ENCODE measurements around the gene MARK1. TPM values are rescaled to one million over a fixed set of nuclear protein-coding genes. Genes with fewer than 3 reads are reported as not detected.
"Not testable (repeated sequence)": the region's sequence is repeated elsewhere in the genome, so short reads cannot be mapped to it uniquely, and the experiment has no call there.

The MARK1 gene
- total and polyA plus RNA-seq, 5 donors = 10.1 to 25.1 (median 19.4) TPM

DNA sequence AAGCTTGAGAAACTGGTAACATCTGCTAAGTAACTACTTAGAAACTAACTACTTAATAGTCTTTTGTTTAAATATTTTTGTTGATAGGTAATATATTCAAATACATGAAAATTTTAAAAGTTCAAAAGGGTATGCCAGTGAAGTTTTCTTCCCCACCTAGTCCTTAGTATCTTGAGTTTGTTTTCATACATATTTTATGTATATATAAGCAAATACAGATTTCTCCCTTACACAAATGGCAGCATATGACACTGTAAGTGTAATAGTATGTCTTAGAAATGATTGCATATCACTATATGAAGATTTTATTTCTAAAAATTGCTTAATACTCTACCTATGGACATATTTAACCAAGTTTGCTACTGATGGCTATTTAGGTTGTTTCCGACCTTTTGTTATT, 38.9 kb downstream of the MARK1 start:
- whole genome bisulfite sequencing = 88% methylated on average over 1 of the region's 1 CpG
- Histone ChIP-seq H3K4me1 (ENCODE audit: control insufficient read depth, insufficient read depth, low read length) (no peaks in the 10 kb centered on the region), H3K27ac (ENCODE audit: low read length) (no peak overlapping the region), H3K9me3 (ENCODE audit: control insufficient read depth, low read length) (no peaks in the 10 kb centered on the region), H3K27me3 (ENCODE audit: control insufficient read depth, insufficient read depth) (no peaks in the 10 kb centered on the region), H3K4me3 (ENCODE audit: low read length) (no peak overlapping the region)
- ATAC-seq (no peak), DNase-seq (no peak)
- intact Hi-C loops (cut with DNase I) = no loop called here

DNA sequence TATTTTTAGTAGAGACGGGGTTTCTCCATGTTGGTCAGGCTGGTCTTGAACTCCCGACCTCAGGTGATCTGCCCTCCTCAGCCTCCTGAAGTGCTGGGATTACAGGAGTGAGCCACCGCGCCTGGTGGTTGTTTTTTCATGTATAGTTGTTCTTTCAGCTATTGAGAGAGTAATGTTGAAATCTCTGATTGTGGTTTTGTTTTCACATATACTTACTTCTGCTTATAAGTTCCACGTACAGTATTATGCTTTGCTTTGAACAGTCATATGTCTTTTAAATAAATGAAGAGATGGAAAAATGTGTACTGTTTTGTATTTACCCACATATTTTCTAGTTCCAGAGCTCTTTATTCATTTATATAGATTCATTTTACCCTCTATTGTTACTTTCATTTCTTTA, 44.5 kb downstream of the MARK1 start:
- no peak for ATAC-seq
- intact Hi-C loops (cut with DNase I) = no loop called here
- 89% methylated on average over 5 of the region's 5 CpGs for WGBS

DNA sequence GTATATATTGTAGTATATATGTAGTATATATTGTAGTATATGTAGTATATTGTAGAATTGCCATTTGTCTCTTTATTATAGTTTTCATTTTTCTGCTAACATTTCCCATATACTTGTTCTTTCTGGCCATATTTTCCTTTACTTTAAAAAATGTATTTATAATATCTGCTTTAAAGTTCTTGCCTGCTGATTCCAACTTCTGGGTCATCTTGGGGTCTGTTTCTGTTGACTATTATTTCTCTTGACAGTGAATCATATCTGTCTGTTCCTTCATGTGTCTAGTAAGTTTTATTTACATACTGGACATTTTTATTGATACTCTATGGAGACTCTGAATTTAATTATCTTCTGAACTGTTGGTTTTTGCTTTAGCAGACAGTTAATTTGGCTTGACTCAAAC, 45.9 kb downstream of the MARK1 start:
- H3K4me1 ChIP-seq (ENCODE audit: control insufficient read depth, insufficient read depth, low read length) = peaks cover 3% of the 10 kb centered on the region
- intact Hi-C loops (cut with DNase I) = no loop called here
- DNase-seq (no peak), ATAC-seq (no peak)
- H3K27me3 ChIP-seq (ENCODE audit: control insufficient read depth, insufficient read depth) = no peaks in the 10 kb centered on the region
- H3K4me3 ChIP-seq (ENCODE audit: low read length) = no peak overlapping the region
- peaks cover 2% of the 10 kb centered on the region for H3K9me3 ChIP-seq (ENCODE audit: control insufficient read depth, low read length)
- no peak overlapping the region for H3K27ac ChIP-seq (ENCODE audit: low read length)

More for the DNA sequence above, 44.5 kb downstream of the MARK1 start:
- Histone ChIP-seq H3K27me3 (ENCODE audit: control insufficient read depth, insufficient read depth) (no peaks in the 10 kb centered on the region), H3K4me3 (ENCODE audit: low read length) (no peak overlapping the region), H3K4me1 (ENCODE audit: control insufficient read depth, insufficient read depth, low read length) (no peaks in the 10 kb centered on the region), H3K9me3 (ENCODE audit: control insufficient read depth, low read length) (peaks cover 2% of the 10 kb centered on the region), H3K27ac (ENCODE audit: low read length) (no peak overlapping the region)
- DNase-seq = no peak

DNA sequence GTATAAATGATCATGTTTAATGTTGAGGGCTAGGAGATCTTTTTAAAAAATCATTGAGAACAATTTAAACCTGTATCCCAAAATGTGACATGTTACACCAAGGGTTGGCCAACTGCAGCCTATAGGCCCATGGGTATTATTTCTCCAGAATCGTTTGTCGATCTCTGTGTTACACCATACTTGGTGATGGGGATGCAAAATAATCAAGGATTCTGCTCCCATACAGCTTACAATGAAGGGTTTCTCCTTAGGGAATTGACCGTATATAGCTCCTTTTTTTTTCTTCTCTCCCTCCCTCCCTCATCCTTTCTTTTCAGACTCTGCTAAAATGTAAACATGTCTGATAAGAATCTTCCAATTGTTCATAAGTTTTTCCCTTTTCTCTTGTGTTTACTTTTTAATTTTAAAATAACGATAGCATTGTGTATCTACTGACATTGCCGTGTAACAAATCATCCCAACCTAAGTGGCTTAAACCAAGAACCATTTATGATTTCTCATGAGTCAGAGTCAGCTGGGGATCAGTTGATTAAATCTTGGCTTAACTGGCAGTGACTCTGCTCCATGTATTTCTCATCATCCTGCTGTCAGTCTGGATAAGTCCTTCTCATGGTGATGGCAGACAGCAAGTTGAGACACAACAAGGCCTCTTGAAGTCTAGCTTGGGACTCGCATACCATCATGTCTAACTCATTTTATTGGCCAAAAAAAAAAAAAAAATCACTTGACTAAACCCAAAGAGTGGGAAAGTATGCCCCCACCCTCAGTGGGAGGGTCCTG, 48.0 kb downstream of the MARK1 start:
- Histone ChIP-seq H3K27me3 (ENCODE audit: control insufficient read depth, insufficient read depth) (no peaks in the 10 kb centered on the region), H3K4me3 (ENCODE audit: low read length) (no peak overlapping the region), H3K9me3 (ENCODE audit: control insufficient read depth, low read length) (peaks cover 2% of the 10 kb centered on the region), H3K4me1 (ENCODE audit: control insufficient read depth, insufficient read depth, low read length) (peaks cover 3% of the 10 kb centered on the region), H3K27ac (ENCODE audit: low read length) (no peak overlapping the region)
- ATAC-seq = no peak
- DNase-seq = no peak
- WGBS = 96% methylated on average over 6 of the region's 6 CpGs
- intact Hi-C loops (cut with DNase I) = no loop called here

DNA sequence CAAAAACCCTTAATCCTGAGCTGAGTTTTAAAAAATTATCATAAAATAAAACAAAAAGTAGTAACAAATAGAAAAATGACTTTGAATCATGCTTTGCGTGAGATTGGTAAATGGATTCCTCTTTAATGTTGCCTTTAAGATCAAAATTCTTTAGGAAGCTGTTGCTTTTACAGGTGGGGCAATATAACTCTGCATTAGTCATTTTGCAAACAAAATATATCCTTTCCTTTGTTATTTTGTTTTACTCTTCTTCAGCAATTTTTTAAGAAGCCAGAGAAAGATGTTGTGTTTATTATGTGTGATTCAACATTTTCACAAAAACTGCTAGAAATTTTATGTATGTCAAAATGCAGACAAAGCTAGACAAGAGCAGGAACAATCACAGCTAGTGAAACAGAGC, 50.0 kb downstream of the MARK1 start:
- no peak overlapping the region for H3K27ac ChIP-seq (ENCODE audit: low read length)
- DNase-seq (no peak), ATAC-seq (no peak)
- no peaks in the 10 kb centered on the region for H3K27me3 ChIP-seq (ENCODE audit: control insufficient read depth, insufficient read depth)
- H3K4me3 ChIP-seq (ENCODE audit: low read length) = no peak overlapping the region
- H3K4me1 ChIP-seq (ENCODE audit: control insufficient read depth, insufficient read depth, low read length) = peaks cover 3% of the 10 kb centered on the region
- peaks cover 2% of the 10 kb centered on the region for H3K9me3 ChIP-seq (ENCODE audit: control insufficient read depth, low read length)
- 51% methylated on average over 1 of the region's 1 CpG for WGBS
- intact Hi-C loops (cut with DNase I) = no loop called here

DNA sequence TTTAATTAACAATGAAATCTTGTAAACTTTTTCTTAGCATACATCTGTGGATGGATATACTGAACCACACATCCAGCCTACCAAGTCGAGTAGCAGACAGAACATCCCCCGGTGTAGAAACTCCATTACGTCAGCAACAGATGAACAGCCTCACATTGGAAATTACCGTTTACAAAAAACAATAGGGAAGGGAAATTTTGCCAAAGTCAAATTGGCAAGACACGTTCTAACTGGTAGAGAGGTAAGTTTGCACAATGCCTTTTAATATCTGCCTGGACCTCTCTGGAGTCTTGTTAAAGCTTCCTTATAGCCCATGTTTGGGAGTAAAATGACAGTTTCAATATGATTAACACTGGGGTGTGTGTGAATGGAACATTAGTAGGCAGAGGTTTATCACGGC, 51.4 kb downstream of the MARK1 start:
- peaks cover 1% of the 10 kb centered on the region for H3K9me3 ChIP-seq (ENCODE audit: control insufficient read depth, low read length)
- no peak overlapping the region for H3K27ac ChIP-seq (ENCODE audit: low read length)
- peaks cover 3% of the 10 kb centered on the region for H3K4me1 ChIP-seq (ENCODE audit: control insufficient read depth, insufficient read depth, low read length)
- DNase-seq = no peak
- intact Hi-C loops (cut with DNase I) = no loop called here
- H3K4me3 ChIP-seq (ENCODE audit: low read length) = no peak overlapping the region
- no peak for ATAC-seq
- WGBS = 74% methylated on average over 6 of the region's 6 CpGs
- no peaks in the 10 kb centered on the region for H3K27me3 ChIP-seq (ENCODE audit: control insufficient read depth, insufficient read depth)

DNA sequence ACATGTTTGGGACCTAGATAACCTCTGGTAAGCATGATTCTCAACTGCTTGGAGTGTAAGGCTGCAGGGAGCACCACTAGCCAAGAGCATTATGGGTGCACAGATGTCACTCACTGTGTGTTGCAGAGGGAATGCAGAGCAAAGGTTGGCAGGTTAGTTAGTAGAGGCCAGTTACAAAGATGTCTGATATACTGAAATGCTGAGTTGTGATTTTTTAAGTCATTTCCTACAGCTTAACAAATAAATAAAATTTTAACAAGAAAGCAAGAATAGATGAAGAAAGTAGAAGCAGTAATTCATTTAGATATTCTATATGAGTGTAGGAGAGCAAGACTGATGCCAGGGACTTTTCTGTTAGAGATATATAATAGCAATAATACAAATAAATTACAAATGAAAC, 64.8 kb downstream of the MARK1 start:
- H3K9me3 ChIP-seq (ENCODE audit: control insufficient read depth, low read length) = no peaks in the 10 kb centered on the region
- H3K27me3 ChIP-seq (ENCODE audit: control insufficient read depth, insufficient read depth) = no peaks in the 10 kb centered on the region
- no peak for ATAC-seq
- no peak overlapping the region for H3K27ac ChIP-seq (ENCODE audit: low read length)
- no peaks in the 10 kb centered on the region for H3K4me1 ChIP-seq (ENCODE audit: control insufficient read depth, insufficient read depth, low read length)
- no peak for DNase-seq
- intact Hi-C loops (cut with DNase I) = no loop called here
- H3K4me3 ChIP-seq (ENCODE audit: low read length) = no peak overlapping the region

DNA sequence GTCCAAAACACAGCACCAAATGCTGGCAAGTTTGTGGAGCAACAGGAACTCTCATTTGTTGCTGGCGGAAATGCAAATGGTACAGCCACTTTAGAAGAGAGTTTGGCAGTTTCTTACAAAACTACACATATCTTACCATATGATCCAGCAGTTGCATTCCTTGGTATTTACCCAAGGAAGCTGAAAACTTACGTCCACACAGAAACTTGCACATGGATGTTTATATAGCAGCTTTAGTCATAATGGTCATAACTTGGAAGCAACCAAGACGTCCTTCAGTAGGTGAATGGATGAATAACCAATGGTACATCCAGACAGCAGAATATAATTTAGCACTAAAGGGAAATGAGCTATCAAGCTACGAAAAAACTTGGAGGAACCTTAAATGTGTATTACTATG, 66.4 kb downstream of the MARK1 start:
- ATAC-seq = no peak
- Histone ChIP-seq H3K4me3 (ENCODE audit: low read length) (no peak overlapping the region), H3K27ac (ENCODE audit: low read length) (no peak overlapping the region), H3K27me3 (ENCODE audit: control insufficient read depth, insufficient read depth) (no peaks in the 10 kb centered on the region), H3K9me3 (ENCODE audit: control insufficient read depth, low read length) (no peaks in the 10 kb centered on the region), H3K4me1 (ENCODE audit: control insufficient read depth, insufficient read depth, low read length) (no peaks in the 10 kb centered on the region)
- intact Hi-C loops (cut with DNase I) = no loop called here
- WGBS = 90% methylated on average over 4 of the region's 4 CpGs
- no peak for DNase-seq

DNA sequence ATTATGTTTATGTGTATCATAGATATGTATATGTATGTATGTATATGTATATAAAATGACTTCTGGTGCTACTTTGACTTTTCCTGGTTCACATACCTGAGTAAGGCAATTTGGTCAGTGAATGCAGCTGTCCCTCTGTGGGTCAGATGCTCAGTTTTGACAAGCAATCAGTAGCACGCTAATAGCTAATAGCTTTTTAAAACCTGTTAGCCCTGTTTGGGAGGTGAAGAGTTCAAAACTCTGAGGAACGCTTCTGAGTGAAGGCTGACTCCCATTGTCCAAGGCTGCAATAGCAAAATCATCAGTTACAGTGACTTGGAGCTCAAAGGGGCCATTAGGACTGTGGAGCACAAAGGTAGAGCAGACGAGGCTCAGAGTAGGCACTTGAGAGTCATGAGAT, 67.2 kb downstream of the MARK1 start:
- no peak overlapping the region for H3K4me3 ChIP-seq (ENCODE audit: low read length)
- DNase-seq (no peak), ATAC-seq (no peak)
- no peak overlapping the region for H3K27ac ChIP-seq (ENCODE audit: low read length)
- H3K9me3 ChIP-seq (ENCODE audit: control insufficient read depth, low read length) = no peaks in the 10 kb centered on the region
- intact Hi-C loops (cut with DNase I) = no loop called here
- H3K4me1 ChIP-seq (ENCODE audit: control insufficient read depth, insufficient read depth, low read length) = no peaks in the 10 kb centered on the region
- 88% methylated on average over 3 of the region's 3 CpGs for WGBS
- H3K27me3 ChIP-seq (ENCODE audit: control insufficient read depth, insufficient read depth) = no peaks in the 10 kb centered on the region

DNA sequence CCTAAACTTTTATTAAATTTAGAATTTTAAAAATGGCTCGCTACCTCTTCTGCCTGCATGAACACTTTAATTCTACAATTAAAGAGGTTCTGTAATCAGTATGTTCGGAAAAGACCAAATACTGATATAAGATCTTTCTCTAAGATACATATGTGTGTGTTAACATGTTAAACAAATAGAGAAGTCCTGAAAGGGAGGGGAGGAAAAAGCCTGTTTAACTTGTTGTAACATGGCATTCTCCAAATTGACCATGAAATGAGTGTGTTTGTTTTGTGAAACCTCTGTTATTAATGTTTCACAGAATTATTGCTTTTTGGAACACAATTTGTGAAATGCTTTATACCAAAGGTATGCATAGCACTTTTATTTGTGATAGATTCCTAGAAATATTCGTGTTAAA, 77.0 kb downstream of the MARK1 start:
- ATAC-seq (no peak), DNase-seq (no peak)
- no peak overlapping the region for H3K4me3 ChIP-seq (ENCODE audit: low read length)
- no peaks in the 10 kb centered on the region for H3K9me3 ChIP-seq (ENCODE audit: control insufficient read depth, low read length)
- no peak overlapping the region for H3K27ac ChIP-seq (ENCODE audit: low read length)
- WGBS = 95% methylated on average over 3 of the region's 3 CpGs
- no peaks in the 10 kb centered on the region for H3K27me3 ChIP-seq (ENCODE audit: control insufficient read depth, insufficient read depth)
- no peaks in the 10 kb centered on the region for H3K4me1 ChIP-seq (ENCODE audit: control insufficient read depth, insufficient read depth, low read length)
- intact Hi-C loops (cut with DNase I) = no loop called here

DNA sequence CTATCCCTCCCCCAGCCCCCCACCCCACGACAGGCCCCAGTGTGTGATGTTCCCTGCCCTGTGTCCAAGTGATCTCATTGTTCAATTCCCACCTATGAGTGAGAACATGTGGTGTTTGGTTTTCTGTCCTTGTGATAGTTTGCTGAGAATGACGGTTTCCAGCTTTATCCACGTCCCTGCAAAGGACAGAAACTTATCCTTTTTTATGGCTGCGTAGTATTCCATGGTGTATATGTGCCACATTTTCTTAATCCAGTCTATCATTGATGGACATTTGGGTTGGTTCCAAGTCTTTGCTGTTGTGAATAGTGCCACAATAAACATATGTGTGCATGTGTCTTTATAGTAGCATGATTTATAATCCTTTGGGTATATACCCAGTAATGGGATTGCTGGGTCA, 77.7 kb downstream of the MARK1 start:
- H3K4me1 ChIP-seq (ENCODE audit: control insufficient read depth, insufficient read depth, low read length); H3K9me3 ChIP-seq (ENCODE audit: control insufficient read depth, low read length); intact Hi-C loops (cut with DNase I); H3K27me3 ChIP-seq (ENCODE audit: control insufficient read depth, insufficient read depth); DNase-seq; H3K4me3 ChIP-seq (ENCODE audit: low read length); H3K27ac ChIP-seq (ENCODE audit: low read length); ATAC-seq: not testable (repeated sequence)
- 95% methylated on average over 4 of the region's 4 CpGs for WGBS

DNA sequence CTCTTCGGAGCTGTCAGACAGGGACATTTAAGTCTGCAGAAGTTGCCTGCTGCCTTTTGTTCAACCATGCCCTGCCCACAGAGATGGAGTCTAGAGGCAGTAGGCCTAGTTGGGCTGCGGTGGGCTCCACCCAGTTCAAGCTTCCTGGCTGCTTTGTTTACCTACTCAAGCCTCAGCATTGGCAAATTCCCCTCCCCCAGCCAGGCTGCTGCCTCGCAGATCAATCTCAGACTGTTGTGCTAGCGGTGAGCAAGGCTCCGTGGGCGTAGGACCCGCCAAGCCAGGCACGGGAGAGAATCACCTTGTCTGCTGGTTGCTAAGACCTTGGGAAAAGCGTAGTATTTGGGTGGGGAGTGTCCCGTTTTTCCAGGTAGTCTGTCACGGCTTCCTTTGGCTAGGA, 83.2 kb downstream of the MARK1 start:
- intact Hi-C loops (cut with DNase I); H3K27me3 ChIP-seq (ENCODE audit: control insufficient read depth, insufficient read depth); ATAC-seq; H3K4me3 ChIP-seq (ENCODE audit: low read length); DNase-seq; H3K27ac ChIP-seq (ENCODE audit: low read length); H3K9me3 ChIP-seq (ENCODE audit: control insufficient read depth, low read length); H3K4me1 ChIP-seq (ENCODE audit: control insufficient read depth, insufficient read depth, low read length): not testable (repeated sequence)
- WGBS = 85% methylated on average over 11 of the region's 11 CpGs

All from right cardiac atrium (tissue), 5 donors.